HG03354 (cell line): ENCODE results near the gene MMP11.

Source experiments
- ATAC-seq: cut with Tn5 transposase; IDR thresholded peaks from one replicate; pipeline ENCODE4 v1.9.1; 2021; ENCODE audit warnings: mild to moderate bottlenecking; ENCODE audit not compliant: unreplicated experiment, poor library complexity, severe bottlenecking

The MMP11 gene

DNA sequence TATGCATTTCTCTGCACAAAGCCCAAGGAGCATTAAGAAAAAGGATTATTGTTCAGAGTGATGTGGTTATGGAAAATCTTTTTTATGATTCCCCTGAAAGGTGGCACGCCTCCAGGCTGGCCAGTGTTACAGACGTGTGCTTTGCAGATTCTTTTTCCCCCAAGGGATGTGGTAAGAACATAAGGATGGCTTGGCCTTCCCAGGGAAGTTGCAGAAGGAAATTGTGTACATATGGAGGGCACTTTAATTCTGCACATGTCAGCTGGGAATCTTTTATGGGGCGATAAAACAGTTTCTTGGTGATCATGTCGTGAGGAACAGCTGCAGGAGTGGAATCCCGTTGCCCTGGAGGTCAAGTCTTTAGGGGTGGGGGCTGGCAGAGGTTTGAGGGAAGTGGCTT, 23.8 kb downstream of the MMP11 start:
- ATAC-seq, result no peak

- ATAC-seq, result peak; percentile 54
Measured at GRCh38 chr22:23800297-23801237, 27.9 kb downstream of the MMP11 start.

GRCh38 chr22:23801238-23801821, 28.7 kb downstream of the MMP11 start:
- no peak for ATAC-seq

- ATAC-seq, result no peak
Measured at GRCh38 chr22:23801886-23802377, 29.3 kb downstream of the MMP11 start.

DNA sequence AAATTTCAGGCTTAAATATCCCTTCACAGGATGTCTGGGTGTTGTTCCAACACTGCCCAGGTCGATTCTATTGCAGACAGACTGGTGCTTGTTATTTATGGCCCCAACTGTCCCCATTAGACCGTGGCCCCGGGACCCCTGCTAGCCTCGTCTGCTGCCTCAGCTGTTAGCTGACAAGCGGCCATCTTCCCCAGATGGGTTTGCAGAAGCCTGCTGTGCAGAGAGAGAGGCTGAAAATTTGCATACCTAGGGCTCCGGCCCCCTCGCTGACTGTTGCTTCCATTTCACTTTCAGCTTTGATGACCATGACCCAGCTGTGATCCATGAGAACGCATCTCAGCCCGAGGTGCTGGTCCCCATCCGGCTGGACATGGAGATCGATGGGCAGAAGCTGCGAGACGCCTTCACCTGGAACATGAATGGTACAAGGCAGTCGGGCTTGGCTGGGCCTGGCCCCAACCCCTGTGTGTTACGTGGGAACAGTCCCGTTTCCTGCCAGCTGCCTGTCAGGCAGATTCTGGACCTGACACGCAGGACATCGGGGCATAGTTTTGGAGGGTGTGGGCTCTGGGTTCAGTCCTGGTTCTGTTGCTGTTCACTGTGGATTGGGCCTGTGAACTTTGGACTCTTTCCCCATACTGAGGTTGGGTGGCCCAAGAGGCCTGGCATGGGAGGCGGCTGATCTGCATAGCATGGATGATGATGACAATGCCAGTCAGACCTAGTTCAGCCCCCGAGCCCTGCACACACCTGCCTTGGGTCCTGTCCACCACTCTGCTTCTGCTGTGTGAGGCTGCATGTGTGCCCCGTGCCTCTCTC, 30.6 kb downstream of the MMP11 start:
- ATAC-seq, result no peak

DNA sequence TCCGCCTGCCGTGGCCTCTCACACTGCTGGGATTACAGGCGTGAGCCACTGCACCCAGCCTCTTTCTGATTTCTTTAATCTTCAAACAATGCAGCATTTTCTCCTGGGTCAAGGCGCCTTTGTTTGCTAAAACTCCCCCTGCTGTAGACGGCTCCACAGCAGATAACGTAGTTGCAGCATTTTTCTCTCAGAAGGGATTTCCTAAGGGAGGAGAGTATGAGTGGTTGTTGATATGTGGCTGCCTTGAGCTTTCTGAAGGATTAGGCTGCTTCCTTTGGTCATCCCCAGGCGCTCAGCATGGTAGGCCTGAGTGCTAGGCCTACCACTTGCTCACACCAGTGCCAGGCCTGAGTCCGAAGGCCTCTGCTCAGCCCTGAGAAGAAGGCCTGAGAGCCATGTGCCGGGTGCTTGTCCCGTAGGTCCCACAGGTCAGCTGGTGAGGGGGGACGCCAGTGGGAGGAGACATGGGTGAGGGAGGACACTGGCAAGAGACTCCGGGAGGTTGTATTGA, 32.2 kb downstream of the MMP11 start:
- no peak for ATAC-seq

DNA sequence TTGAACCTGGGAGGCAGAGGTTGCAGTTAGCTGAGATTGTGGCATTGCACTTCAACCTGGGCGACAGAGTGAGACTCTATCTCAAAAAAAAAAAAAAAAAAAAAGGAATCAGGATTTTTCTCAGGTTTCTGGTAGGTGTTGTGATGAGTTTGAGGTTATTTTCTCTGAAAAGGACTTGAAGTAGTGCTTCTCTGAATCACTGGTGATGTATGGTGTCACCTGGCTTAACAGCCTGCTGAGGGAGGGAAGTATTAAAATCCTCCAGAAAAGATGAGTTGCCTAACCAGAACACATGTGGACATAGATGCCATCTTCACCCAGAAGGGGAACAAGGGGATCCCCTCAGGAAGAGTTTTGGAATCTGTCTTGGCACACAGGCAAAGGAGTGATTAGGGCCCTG, 34.2 kb downstream of the MMP11 start:
- no peak for ATAC-seq

GRCh38 chr22:23812378-23812777, 39.7 kb downstream of the MMP11 start:
- ATAC-seq, result no peak

DNA sequence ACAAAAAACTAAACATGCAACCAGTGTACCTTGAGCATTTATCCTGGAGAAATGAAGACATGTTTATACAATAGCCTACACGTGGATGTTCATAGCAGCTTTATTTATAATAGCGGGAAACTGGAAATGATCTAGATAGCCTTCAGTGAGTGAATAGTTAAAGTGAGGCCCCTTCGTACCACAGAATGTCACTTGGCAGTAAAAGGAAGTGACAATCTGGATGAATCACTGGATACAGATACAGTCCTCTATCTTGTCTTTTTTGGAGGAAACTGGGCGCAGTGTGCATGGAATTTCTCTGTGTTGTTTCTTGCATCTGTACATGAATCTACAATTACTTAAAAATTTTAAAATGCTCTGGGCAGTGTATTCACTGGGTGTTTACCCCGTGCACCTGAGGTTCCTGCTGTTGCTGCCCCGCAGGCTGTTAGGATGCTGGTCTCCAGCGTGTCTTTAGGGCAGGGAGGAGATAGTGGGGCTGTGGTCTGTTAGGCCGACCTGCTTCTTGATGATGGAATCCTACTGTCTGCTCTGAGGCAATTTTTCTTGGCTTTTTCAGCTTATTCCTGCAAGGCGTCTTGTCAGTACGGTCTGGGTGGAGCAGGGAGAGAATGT, 43.0 kb downstream of the MMP11 start:
- no peak for ATAC-seq

- ATAC-seq, result no peak
Measured at GRCh38 chr22:23816156-23816976, 43.7 kb downstream of the MMP11 start.

DNA sequence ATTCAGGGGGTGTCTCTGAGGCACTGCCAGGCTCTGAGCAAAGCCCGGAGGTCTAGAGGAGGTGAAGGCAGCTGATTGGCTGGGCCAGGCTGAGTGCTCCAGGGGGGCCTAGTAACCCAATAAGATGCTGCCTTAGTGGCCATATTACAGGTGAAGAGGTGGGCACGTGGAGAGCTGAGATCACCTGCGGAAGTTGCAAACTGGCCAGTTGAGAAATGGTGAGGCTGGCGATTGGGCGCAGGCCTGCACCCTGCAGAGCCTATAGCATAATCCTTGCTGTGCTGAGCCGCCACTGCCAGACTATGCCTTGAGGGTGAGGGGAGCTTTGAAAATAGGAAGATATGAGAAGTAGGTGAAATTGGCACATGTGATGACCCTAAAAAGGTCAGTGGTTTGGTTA, 44.5 kb downstream of the MMP11 start:
- ATAC-seq, result no peak

DNA sequence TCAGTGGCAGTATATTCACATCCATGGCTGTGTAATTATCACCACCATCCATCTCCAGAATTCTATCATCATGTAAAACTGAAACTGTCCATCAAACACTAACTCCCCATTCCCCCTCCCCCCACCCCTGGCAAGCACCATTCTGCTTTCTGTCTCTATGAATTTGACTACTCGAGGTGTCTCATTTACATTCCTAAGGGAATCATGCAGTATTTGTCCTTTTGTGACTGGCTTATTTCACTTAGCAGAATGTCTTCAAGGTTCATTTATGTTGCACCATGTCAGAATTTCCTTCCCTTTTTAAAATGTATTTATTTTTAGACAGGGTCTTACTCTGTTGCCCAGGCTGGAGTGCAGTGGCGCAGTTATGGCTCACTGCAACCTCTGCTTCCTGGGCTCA, 45.9 kb downstream of the MMP11 start:
- no peak for ATAC-seq

DNA sequence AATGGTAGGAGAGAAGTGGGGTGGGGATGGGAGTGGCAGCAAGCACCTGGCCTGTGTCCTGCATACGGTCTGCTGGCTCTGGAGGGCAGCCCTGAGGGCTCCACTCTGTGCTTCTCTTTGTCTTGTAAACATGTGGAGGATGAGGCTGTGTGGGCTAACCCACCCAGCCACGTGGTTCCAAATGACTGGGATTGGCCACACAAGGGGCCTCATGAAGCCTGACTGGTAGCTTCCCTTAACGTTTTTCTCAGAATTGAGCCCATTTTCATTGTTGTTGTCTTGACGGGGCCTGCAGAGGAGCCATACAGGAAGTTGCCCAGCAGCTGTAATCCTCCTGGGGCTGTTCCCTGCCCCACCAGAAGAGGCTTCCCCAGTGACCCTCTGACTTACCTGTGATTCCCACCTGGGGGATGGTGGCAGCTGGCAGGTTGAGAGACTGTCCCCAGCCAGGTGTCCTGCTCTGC, 48.1 kb downstream of the MMP11 start:
- no peak for ATAC-seq

DNA sequence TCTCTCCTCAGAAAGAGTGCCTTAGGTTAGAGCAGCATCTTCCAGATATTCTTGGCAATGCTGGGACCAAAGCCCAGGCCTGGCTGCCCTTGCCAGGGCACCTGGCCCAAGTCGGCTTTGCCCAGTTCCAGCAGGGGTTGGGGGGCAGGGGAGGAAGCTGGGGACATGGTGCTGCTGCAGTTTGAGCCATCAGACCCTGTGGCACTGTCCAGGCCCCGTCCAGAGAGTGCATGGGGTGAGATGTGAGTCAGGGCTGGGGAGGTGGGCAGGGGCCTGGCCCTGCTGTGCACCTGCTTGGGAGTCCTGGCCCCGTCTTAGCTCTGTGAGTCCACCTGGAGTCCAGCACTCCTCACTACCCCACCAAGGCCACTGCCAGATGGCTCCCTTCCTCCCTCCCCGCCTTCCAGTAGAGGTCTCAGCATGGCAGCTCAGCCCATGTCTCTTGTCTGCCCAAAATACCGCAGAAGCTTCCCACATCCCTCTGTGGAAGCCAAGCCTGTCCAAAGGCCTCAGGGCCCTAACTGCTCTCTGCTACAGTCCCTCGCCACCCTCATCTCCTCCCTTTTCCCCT, 49.5 kb downstream of the MMP11 start:
- no peak for ATAC-seq

GRCh38 chr22:23823331-23823791, 50.7 kb downstream of the MMP11 start:
- no peak for ATAC-seq

- no peak for ATAC-seq
Measured at GRCh38 chr22:23824476-23825245, 52.0 kb downstream of the MMP11 start.

DNA sequence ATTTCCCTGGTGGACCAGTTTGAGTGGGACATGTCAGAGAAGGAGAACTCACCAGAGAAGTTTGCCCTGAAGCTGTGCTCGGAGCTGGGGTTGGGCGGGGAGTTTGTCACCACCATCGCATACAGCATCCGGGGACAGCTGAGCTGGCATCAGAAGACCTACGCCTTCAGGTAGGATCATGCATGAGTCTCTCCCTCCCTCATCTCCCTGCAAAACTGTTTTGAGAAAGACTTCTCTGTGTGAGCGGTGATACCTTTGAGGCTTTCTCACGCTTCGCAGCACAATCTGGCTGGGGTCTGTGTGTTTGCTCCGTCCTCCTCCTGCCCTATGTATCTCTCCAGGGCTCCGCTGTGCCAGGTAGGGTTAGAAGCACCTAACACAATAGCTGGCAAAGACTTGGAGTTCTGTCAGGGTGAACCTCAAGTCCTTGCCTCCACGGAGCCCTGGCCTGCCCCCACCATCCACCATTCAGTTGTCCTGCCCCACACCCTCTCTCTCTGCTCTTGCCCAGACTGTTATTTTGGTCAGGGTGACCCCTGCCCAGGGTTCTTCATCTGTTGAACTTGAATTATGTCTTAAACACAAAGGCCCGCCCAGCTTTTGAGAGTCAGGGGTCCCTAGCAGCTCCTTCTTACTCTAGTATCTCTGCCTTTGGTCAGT, 52.7 kb downstream of the MMP11 start:
- no peak for ATAC-seq
